DMS114 treated with DMSO at 0.1 percent for 48 hours (cell line): ENCODE measurements around the gene CEP135.
"Not testable (repeated sequence)": the region's sequence is repeated elsewhere in the genome, so short reads cannot be mapped to it uniquely, and the experiment has no call there.

Experiments
- DNase-seq: peaks from one replicate; lab custom pipeline; 2025; ENCODE audit not compliant: unreplicated experiment; lab: John Stamatoyannopoulos, UW

The CEP135 gene

DNA sequence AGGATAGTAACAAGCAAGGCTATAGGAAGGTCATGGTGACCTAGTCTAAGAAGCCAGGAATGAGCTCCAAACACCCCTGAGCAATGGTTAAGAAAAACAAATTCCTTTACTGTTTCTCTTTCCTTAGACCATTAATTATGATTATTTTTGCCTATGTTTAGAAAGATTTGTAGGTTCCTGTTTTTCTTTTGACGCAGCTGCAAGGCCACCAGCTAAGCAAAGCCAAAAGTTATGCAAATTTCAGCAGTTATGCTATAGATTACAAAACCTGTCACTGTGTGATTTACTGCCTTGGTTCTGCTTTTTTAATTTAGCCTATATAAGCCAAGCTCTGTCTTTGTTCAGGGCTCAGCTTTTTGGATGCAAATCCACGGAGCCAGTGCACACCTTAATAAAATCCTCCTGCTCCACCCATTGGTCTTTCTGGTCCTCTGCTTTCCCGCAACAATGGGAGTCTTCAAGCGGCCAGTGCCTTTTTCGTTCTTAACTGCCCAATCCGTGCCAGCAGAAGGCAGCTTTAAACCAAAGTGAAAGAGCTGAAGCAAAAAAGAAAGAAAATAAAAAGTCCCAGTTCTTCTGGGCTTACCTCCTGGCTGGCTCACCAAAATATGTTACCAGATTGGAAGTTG is 1.4 kb upstream of the CEP135 start:
- DNase-seq: no peak

DNA sequence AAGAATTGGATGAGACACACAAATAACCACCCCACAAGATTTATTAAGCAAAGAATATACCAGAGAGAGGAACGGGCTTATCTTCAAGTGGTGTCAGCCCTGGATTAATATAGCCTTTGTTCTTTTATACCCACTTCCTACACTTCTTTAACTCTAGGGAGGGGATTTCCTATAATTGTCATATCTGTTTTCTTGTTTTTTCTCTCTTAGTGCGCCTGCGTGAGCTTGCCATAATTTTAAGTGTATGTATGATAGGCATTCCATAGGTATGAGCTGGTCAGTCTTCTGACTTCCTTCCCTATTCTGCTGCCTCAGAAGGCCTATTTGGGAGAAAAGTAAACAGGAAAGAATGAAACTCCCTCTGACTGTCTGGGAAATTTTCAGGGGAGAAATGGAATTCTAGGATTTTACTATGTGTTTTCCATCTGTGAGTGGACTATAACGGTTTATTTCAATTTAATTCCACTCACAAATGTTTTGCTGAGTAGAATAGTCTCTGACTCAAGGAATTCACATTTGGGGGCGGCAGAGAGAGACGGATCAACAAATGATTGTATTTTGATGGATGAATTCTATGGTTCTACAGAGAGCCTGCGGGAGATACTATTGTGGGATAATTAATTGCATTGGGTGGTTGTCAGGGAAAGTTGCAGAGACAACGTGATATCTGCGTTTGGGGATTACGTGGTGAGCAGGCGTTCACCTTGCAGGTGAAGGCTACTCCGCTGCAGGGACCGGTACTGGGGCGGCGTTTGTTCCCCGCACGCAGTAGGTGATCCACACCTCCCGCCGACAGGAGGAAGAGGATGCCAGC is 626 bp upstream of the CEP135 start:
- DNase-seq: peak; percentile 28

DNA sequence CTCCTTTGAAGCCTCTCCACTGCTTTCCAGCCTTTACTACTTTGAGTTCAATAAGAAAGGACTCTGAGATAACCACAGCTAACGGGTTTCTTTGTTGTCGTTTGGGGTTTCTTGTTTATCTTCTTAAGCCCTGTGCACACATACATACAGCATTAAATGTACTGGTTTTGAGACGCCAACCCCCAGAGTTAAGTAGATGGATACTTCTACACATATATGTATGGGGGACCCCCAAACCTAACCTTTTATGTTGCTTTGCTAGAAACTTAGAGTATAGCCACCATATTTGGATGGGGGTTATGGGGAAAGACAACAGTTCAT is 697 bp downstream of the CEP135 start:
- DNase-seq: no peak

DNA sequence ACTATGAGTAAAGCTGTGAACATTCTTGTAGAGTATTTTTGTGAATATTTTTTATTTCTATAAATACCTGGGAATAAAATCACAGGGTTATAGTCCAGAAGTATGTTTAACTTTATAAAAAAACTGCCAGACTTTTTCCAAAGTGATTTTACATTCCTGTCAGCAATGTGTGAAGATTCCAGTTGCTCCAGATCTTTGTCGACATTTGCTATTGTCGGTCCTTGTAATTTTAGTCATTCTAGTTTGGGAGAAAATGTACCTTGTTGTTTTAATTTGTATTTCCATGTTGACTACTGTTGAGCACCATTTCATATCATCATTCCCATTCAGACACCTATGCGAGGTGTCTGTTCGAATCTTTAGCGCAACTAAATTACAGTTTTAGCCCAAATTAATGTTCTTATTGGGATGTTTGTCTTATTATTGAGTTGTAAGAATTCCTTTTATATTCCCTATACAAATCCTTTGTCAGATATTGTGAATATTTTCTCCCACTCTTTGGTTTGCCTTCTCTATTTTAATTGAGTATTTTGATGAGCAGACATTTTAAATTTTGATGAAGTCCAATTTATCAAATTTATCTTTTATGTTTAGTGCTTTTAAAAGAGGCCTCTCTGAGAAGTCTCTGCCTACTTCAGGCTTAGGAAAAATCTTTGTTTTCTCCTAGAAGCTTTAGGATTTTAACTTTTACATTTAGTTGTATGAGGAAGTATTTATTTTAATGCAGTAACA is 2.6 kb downstream of the CEP135 start:
- DNase-seq: no peak

DNA sequence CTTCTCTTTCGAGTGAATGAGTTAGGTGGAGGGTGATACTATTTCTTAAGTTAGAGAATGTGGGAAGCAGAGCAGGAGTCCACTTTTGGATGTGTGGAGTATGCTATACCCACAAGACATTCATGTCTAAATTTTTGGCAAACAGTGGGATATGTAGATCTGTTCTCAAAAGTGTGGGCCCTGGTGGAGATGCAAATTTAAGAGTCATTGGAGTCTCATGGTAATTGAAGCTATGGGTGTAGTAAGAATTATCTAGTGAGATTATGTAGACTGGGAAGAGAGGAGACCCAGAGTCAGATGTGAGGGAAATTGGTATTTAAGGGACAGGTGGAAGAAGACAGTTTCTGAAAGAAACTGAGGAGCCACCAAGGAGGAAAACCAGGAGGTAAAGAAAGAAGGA is 7.0 kb downstream of the CEP135 start:
- no peak for DNase-seq

DNA sequence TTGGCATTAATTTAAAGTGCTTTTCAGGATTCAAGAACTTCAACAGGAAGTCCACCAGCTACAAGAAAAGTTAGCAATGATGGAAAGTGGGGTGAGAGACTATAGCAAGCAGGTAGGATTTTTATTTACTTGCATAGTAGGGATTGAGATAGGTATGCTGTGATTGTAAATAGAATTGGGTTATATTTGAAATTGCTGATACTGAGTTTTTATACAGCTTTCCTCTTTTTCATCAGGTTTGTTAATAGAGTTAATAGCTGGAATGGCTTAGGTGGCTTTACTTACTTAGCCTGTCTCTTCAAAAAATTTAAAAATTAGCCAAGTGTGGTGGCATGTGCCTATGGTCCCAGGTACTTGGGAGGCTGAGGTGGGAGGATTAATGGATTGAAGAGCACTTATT is 10.9 kb downstream of the CEP135 start:
- DNase-seq: no peak

DNA sequence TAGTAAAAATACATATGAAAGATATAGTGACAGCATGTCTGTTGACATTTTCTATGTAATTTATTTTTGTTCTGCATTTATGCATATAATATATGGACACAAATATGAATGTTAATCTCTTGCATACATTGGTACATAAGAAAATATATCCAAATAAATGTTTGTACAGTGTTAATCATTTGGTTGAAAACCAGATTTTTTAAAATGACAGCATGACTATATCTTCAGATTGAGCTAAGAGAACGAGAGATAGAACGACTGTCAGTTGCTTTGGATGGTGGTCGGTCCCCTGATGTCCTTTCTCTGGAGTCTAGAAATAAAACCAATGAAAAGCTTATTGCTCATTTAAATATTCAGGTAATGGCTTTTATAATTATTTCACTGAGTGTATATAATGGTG is 15.3 kb downstream of the CEP135 start:
- DNase-seq: no peak

DNA sequence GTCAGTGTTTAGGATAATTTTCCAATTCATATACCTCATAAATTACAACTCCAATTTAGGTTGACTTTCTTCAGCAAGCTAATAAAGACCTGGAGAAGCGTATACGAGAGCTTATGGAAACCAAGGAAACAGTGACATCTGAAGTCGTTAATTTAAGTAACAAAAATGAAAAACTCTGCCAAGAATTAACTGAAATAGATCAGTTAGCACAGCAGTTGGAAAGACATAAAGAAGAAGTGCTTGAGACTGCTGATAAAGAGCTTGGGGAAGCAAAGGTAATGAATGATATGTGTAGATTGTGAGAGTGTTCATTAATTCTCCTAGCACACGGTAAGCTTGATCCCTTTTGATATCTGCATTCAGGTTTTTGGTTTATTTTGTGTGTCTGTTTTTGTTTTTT is 16.8 kb downstream of the CEP135 start:
- DNase-seq: no peak

DNA sequence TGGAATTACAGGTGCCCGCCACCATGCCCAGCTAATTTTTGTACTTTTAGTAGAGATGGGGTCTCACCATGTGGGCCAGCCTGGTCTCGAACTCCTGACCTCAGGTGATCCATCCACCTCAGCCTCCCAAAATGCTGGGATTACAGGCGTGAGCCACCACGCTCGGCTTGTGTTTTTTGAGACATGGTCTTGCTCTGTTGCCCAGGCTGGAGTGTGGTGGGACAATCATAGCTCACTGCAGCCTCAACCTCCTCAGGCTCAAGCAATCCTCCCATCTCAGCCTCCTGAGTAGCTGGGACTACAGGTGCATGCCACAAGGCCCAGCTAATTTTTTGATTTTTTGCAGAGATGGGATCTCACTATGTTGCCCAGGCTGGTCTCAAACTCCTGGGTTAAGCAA is 17.6 kb downstream of the CEP135 start:
- not testable (repeated sequence) for DNase-seq

DNA sequence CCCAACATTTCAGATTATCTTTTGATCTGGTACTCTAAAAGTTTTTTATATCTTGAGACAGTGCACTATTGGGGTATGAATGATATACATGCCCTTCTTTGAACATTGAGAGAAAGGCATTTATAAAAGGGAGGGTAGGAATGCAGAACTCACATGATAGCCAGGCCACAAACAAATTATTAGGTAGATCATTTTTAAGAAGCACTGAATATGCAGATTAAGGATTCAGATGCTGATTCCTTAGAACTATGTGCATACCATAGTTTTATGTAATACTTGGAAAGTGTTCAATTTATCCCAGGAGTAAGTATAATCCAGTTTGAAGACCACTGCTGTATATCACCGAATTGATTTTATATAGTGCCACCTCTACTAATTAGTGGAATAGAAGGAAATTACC is 18.6 kb downstream of the CEP135 start:
- no peak for DNase-seq

DNA sequence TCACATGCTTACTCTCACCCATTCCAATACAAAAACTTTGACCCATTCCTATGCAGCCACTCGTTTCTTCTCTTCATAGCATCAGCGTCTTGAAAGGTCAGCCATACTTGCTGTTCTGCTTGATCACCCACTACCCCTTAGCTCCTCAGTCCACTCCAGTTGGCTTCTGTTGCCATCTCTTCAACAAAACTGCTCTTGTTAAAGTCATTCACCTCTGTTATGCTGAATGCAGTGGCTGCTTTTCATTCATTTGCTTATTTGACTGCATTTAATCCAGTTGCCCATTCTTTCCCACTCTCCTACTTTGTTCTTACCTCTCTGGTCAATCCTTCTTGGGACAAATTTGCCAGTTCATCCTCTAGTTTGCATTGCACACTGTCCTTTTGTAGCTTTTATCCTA is 24.9 kb downstream of the CEP135 start:
- DNase-seq: no peak

DNA sequence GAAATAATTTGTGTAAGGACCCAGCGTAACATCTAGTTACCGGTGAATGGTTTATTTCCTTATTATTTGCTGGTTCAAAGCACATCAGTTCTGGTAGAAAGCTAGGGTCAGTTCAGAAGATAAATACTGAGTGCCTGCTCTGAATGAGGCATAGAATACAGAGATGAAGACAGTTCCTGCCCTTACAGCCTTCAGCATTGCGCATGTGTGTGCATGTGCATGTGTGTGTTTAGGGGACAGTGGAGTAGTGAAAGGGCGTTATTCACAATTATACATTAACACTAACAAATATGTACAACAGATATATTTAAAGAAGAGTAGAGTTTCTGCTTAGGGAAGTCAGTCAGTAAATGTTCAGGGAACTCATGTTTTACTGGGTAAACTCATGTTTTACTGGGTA is 29.1 kb downstream of the CEP135 start:
- no peak for DNase-seq

DNA sequence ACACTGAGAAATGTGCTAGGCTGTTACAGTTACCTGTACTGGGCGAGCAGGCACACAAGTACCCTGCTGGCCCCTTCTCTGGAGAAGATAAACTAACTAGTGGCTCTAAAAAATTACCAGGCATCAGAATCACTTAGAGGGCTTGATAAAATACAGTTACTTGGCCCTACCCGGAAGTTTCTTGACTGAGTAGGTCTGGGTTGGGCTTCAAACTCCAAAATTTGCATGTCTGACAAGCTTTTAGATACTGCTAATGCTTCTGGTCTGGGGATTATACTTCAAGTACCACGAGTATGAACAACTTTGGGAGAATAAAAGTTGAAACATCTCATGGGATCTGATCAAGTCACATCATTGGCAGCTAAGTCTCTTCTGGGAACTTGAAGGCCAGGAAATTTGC is 30.8 kb downstream of the CEP135 start:
- no peak for DNase-seq

DNA sequence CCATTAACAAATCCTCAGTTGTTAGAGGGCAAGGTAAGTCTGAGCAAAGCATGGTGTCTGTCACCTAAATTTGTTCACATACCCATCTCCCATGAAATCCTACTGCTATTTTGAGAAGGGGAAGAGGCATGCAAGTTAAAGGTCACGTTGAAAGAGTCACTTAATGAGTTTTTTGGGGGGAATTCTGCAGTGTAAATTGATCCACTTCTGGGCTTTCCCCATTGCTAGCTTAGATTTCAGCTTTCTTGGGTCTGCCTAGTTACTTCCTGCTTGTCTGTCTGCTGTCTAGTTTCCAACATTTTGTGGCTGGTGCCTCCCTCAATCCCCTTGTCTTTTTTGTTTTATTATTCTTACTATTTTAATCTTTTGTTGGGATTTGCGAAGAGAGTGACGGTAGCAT is 32.0 kb downstream of the CEP135 start:
- DNase-seq: no peak

DNA sequence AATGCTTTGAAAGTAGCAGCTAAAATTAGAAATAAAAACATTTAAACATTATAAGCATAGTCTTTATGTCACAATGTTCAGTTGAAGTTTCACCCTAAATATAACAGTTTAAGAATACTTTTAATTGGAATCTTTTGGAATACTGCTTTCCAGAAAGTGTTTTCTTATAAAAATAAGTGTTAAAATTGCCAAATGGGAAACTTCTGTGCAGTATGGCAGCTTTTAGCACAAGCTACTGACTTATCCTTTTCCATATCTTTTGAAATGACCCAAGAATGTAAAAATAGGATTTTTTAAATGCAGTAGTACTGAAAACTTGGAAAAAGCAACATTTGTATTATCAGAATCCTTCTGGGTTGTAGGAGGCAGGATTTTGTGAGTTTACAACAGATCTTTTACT is 34.2 kb downstream of the CEP135 start:
- DNase-seq: no peak

DNA sequence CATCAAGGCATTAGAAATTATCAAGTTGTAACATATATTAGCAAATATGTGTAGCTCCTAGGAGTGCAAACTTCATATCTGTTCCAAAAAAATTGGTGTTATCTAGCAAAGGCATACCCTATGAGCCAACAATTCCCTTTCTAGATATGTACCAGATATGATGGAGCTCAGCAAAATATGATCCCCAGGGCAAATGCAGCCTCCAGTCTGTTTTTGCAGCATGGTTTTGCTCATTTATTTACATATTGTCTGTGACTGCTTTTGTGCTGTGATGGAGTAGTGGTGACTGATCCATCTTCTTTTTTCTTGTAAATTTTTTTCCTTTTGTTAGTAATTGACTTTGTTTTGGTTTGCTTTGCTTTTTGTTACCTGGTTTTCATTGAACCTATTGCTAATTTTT is 41.0 kb downstream of the CEP135 start:
- no peak for DNase-seq

DNA sequence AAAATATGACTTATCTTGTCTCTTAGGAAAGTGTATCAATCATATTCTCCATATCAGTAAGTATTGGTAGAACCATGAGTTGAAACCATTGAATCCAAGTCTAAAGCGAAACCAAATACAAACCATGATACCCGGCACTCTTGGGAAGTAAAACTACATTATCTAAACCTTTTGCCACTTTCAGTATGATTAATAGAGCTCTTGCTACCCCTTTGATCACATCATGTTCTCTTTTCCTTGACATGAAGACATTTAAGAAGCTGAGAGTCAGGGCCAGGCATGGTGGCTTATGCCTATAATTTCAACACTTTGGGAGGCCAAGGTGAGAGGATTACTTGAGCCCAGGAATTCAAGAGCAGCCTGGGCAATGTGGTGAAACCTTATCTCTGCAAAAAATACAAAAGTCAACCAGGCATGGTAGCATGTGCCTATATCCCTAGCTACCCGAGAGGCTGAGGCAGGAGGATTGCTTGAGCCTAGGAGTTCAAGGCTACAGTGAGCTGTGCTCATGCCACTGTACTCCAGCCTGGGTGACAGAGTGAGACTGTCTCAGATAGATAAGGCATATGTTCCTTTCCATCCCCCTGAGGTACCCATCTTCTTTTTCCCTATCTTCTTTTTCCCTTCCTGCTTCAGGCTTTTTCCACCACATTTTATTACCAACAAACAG is 45.4 kb downstream of the CEP135 start:
- no peak for DNase-seq

DNA sequence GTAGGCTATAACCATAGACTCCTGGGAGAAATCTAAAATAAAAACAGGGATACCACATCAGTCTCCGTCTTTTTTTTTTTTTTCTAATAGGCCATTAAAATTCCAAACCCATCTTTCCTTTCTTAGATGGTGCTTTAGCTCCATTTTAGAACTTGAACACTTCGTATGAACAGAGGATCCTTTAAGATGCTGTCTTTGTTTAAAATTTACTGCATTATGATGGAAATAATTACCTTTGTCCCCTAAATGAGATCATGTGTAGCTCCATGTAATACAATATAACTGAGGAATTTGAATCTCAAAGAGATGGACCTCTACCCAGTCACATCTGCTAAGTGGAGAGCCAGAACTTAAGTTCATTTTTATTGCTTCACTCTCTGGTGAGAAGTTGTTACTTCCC is 47.9 kb downstream of the CEP135 start:
- DNase-seq: no peak

DNA sequence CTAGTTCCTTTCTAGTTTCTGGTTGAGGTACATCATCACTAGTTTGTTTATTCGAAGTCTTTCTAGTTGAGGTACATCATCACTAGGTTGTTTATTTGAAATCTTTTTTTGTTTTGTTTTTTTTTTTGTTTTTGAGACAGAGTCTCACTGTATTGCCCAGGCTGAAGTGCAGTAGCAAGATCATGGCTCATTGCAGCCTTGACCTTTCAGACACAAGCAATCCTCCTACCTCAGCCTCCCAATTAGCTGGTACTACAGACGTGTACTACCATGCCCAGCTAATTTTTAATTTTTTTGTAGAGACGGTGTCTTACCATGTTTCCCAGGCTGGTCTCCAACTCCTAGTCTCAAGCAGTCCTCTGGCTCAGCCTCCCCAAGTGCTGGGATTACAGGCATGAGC is 54.9 kb downstream of the CEP135 start:
- DNase-seq: no peak

DNA sequence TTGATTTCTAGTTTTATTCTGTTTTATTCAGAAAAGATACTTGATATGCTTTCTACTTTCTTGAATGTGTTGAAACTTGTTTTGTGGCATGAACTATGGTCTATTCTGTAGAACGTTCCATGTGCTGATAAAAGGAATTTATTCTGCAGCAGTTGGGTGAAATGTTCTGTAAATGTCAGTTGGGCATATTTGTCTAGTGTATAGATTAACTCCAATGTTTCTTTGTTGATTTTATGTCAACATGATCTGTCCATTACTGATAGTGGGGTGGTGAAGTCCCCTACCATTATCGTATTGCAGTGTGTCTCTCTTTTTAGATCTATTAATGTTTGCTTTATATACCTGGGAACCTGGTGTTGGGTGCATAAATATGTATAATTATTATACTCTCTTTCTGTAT is 55.5 kb downstream of the CEP135 start:
- DNase-seq: no peak

DNA sequence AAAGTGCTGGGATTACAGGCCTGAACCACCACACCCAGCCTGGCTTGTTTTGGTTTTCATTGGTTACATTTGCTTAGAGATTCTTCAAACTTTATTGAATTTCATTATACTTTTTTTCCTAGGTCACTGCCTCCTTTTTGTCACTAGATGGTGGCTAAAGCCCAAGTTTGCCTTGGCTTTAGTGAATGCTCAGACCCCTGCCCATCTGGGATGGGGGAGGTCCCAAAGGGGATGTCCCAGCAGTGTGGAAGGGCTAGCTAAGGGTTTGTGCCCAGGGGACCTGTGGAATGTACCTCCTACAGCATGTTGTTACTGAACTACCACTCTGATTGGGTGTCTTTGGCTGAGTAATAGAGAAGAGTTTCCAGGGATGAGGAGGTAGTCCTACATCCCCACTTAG is 58.4 kb downstream of the CEP135 start:
- no peak for DNase-seq

DNA sequence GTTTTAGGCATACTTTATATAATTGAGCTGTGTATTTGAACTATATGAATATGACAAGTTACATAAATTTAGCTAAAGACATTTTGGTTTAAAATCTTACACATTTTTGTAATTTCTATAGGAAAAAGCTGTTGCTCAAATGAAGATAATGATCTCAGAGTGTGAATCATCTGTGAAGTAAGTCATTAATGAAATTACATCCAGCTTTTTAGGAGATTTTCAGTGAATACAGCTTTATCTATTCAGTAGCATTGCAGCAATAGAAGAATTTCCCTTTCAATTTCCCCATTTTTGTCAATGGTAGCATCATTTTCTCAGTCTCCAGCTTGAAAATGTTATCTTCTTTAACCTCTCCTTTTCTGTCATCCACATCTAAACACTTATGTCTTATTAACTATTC is 59.5 kb downstream of the CEP135 start:
- no peak for DNase-seq
